HepG2 (cell line): ENCODE measurements around the gene PC. TPM values are rescaled to one million over a fixed set of nuclear protein-coding genes. Genes with fewer than 3 reads are reported as not detected.

Experiments used
- ATF6 ChIP-seq: sonication (generic); formaldehyde crosslinking; conservative IDR thresholded peaks from 2 replicates; pipeline ENCODE4 v1.4.0; 2020; ENCODE audit warnings: missing genetic modification reagents
- ATM ChIP-seq: fragments of 450-650 bp; IDR thresholded peaks from 2 replicates; pipeline ENCODE4 v1.7.1; 2017; ENCODE audit warnings: mild to moderate bottlenecking, borderline replicate concordance
- CEBPB ChIP-seq: IDR thresholded peaks from 2 replicates; pipeline ENCODE4 v1.6.1; 2011; ENCODE audit warnings: low read depth, low read length, improper control_type of control experiment, borderline replicate concordance
- ETS1 ChIP-seq: sonication (generic); formaldehyde crosslinking; IDR thresholded peaks from 2 replicates; pipeline ENCODE4 v1.4.0; 2020; ENCODE audit warnings: missing genetic modification reagents
- FOSL2 ChIP-seq: sonication (generic); formaldehyde crosslinking; IDR thresholded peaks from 2 replicates; pipeline ENCODE4 v1.4.0; 2020; ENCODE audit warnings: missing genetic modification reagents
- MAFG ChIP-seq: sonication (generic); formaldehyde crosslinking; IDR thresholded peaks from 2 replicates; pipeline ENCODE4 v1.5.1; 2020; ENCODE audit warnings: mild to moderate bottlenecking, missing genetic modification reagents
- MEF2D ChIP-seq: sonication (generic); formaldehyde crosslinking; IDR thresholded peaks from 2 replicates; pipeline ENCODE4 v1.5.1; 2020; ENCODE audit warnings: mild to moderate bottlenecking, missing genetic modification reagents
- NFE2L2 ChIP-seq: fragments of 150-350 bp; IDR thresholded peaks from 2 replicates; pipeline ENCODE4 v1.6.1; 2014; ENCODE audit warnings: low read length
- NKX3-1 ChIP-seq: sonication (generic); formaldehyde crosslinking; IDR thresholded peaks from 2 replicates; pipeline ENCODE4 v1.5.0; 2020; ENCODE audit warnings: missing genetic modification reagents
- NR2F2 ChIP-seq: IDR thresholded peaks from 2 replicates; pipeline ENCODE4 v1.6.1; 2012; ENCODE audit warnings: low read depth, inconsistent platforms, borderline replicate concordance
- RAD51 ChIP-seq: fragments of 450-650 bp; IDR thresholded peaks from 2 replicates; pipeline ENCODE4 v1.6.1; 2016; ENCODE audit warnings: borderline replicate concordance
- SAFB2 ChIP-seq: sonication (generic); formaldehyde crosslinking; IDR thresholded peaks from 2 replicates; pipeline ENCODE4 v1.5.1; 2020; ENCODE audit warnings: missing genetic modification reagents, low read depth, mild to moderate bottlenecking, borderline replicate concordance
- SUZ12 ChIP-seq: fragments of 150-350 bp; IDR thresholded peaks from 2 replicates; pipeline ENCODE4 v1.6.1; 2014; ENCODE audit warnings: low read depth, low read length
- THAP9 ChIP-seq: sonication (generic); formaldehyde crosslinking; IDR thresholded peaks from 2 replicates; pipeline ENCODE4; 2020; ENCODE audit warnings: missing genetic modification reagents, mild to moderate bottlenecking, borderline replicate concordance
- ZBTB37 ChIP-seq: sonication (generic); formaldehyde crosslinking; IDR thresholded peaks from 2 replicates; pipeline ENCODE4 v1.4.0; 2020; ENCODE audit warnings: mild to moderate bottlenecking, missing genetic modification reagents
- ZKSCAN8 ChIP-seq: IDR thresholded peaks from 2 replicates; pipeline ENCODE4 v1.6.1; 2016; ENCODE audit warnings: borderline replicate concordance, missing genetic modification reagents, missing compliant biosample characterization
- ZNF326 ChIP-seq: sonication (generic); formaldehyde crosslinking; IDR thresholded peaks from 2 replicates; pipeline ENCODE4 v1.4.0; 2020; ENCODE audit warnings: missing genetic modification reagents, borderline replicate concordance
- ZNF350 ChIP-seq: sonication (generic); formaldehyde crosslinking; IDR thresholded peaks from 2 replicates; pipeline ENCODE4 v1.4.0; 2020; ENCODE audit warnings: mild to moderate bottlenecking, low read depth, missing genetic modification reagents, borderline replicate concordance
- ZNF44 ChIP-seq: sonication (generic); formaldehyde crosslinking; IDR thresholded peaks from 2 replicates; pipeline ENCODE4 v1.5.1; 2020; ENCODE audit warnings: mild to moderate bottlenecking, missing genetic modification reagents
- ZNF615 ChIP-seq: sonication (generic); formaldehyde crosslinking; IDR thresholded peaks from 2 replicates; pipeline ENCODE4 v1.5.0; 2020; ENCODE audit warnings: mild to moderate bottlenecking, missing genetic modification reagents, borderline replicate concordance
- ZNF652 ChIP-seq: IDR thresholded peaks from 2 replicates; pipeline ENCODE4 v1.6.1; 2016; ENCODE audit warnings: low read depth, borderline replicate concordance
- ZSCAN30 ChIP-seq: sonication (generic); formaldehyde crosslinking; IDR thresholded peaks from 2 replicates; pipeline ENCODE4 v1.5.0; 2020; ENCODE audit warnings: mild to moderate bottlenecking, missing genetic modification reagents
- polyA plus RNA-seq, 8 experiments: library from polyadenylated mRNA; depleted of rRNA in 3 of 8; stranded (reverse) in 7 of 8; unstranded in 1 of 8; fragments of >200 nt; fragmentation: Illumina TruSeq in 4 of 8; extraction: Trizol in 4 of 8; gene quantifications; 2 replicates each; pipeline versions ENCODE4 v1.2.1 to v1.2.3, GENCODE V29; 2011 to 2016; ENCODE audit warnings: low read depth in 4 of 8, missing spikeins in 1 of 8, mixed read lengths in 1 of 8; ENCODE audit not compliant: insufficient read depth in 1 of 8
- total RNA-seq, 5 experiments: library from RNA; depleted of rRNA; stranded (reverse); fragments of >200 nt; fragmentation: Illumina TruSeq; extraction: Trizol; gene quantifications; 2 replicates each; pipeline ENCODE4 v1.2.3, GENCODE V29; 2016; ENCODE audit warnings: low read depth in 1 of 5

Gene PC
- total and polyA plus RNA-seq, 2 of the 13 experiments (the other 11 are each of a cell fraction or from before 2014, with no cell fraction given), result 29.0 to 39.0 TPM

GRCh38 chr11:66842896-66843775 is 115.0 kb downstream of the PC start, which contains the start of gene RCE1 (continued):
- TF ChIP-seq RAD51 (no peak), NKX3-1 (CRISPR knock-in tag) (0 out of 2 replicates have a peak, but pooled peaks have one; percentile 31), SUZ12 (no peak), NR2F2 (no peak), ZBTB37 (CRISPR knock-in tag) (no peak), SAFB2 (CRISPR knock-in tag) (peak; percentile 88), ZKSCAN8 (CRISPR knock-in tag) (no peak), ZNF326 (CRISPR knock-in tag) (no peak), MAFG (CRISPR knock-in tag) (no peak), ZSCAN30 (CRISPR knock-in tag) (no peak), CEBPB (no peak), NFE2L2 (no peak), FOSL2 (CRISPR knock-in tag) (no peak; the same call in 1 of the 2 replicates), ATM (no peak), ZNF44 (CRISPR knock-in tag) (no peak; the same call in 1 of the 2 replicates), ZNF350 (CRISPR knock-in tag) (no peak), ATF6 (CRISPR knock-in tag) (no peak), THAP9 (CRISPR knock-in tag) (no peak), ZNF615 (CRISPR knock-in tag) (no peak), MEF2D (CRISPR knock-in tag) (no peak), ETS1 (CRISPR knock-in tag) (no peak), ZNF652 (CRISPR knock-in tag) (no peak)
